Progenitor cell of endocrine pancreas (in vitro differentiated cells): ENCODE measurements around the gene PRKN. TPM values are rescaled to one million over a fixed set of nuclear protein-coding genes. Genes with fewer than 3 reads are reported as not detected.
"Not testable (repeated sequence)": the region's sequence is repeated elsewhere in the genome, so short reads cannot be mapped to it uniquely, and the experiment has no call there.

Experiments
- DNase-seq: peaks from one replicate; pipeline ENCODE4 v3.0.0; 2021; ENCODE audit warnings: low spot score; ENCODE audit not compliant: unreplicated experiment
- H3K27ac Mint-ChIP-seq: 2 replicates; pipeline ENCODE4 v1.8.0; 2021; ENCODE audit warnings: mild to moderate bottlenecking, moderate library complexity, mixed read lengths
- H3K27me3 Mint-ChIP-seq: 2 replicates; pipeline ENCODE4 v1.8.0; 2021; ENCODE audit warnings: mixed read lengths
- H3K36me3 Mint-ChIP-seq: 2 replicates; pipeline ENCODE4 v1.8.0; 2022; ENCODE audit warnings: mixed read lengths; ENCODE audit not compliant: insufficient read depth
- H3K4me1 Mint-ChIP-seq: 2 replicates; pipeline ENCODE4 v1.8.0; 2021; ENCODE audit warnings: low read depth, mixed read lengths
- H3K4me3 Mint-ChIP-seq: 2 replicates; pipeline ENCODE4 v1.8.0; 2021; ENCODE audit warnings: low read depth, mild to moderate bottlenecking, moderate library complexity, mixed read lengths
- H3K9me3 Mint-ChIP-seq: 2 replicates; pipeline ENCODE4 v1.8.0; 2021; ENCODE audit warnings: low read depth, mixed read lengths
- CTCF ChIP-seq: fragments of 200-600 bp; sonication (generic); IDR thresholded peaks from one replicate; pipeline ENCODE4 v1.5.0; 2021; ENCODE audit warnings: antibody characterized with exemption, mild to moderate bottlenecking; ENCODE audit not compliant: unreplicated experiment
- total RNA-seq: library from RNA; stranded (reverse); gene quantifications from 2 replicates; pipeline ENCODE4 v1.2.1, GENCODE V29; 2021

PRKN gene
- total RNA-seq, 1 donor from 2014 or later = 4.6 TPM

DNA sequence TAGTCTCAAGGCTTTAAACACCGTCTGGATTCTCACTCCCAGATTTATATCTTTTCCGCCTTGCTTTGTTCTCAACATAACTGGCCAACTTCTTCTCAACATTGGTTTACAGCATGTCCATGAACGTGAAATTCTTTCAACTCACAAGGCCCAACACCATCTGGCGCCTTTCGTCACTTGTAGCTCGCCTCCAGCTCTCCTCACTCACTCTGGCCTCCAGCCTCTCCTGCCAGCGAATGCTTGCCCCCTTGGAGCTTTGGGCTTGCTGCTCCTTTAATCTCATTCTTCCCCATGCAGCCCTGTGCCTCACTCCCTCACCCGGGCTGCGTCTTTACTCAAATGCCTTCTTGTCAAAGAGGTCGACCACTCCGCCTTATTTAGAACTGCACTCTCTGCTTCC lies 324.5 kb downstream of the PRKN start:
- Mint-ChIP-seq H3K4me1 (no peaks in the 10 kb centered on the region), H3K4me3 (no peak overlapping the region), H3K9me3 (peaks cover 22% of the 10 kb centered on the region), H3K27ac (no peak overlapping the region), H3K36me3 (no peaks in the 10 kb centered on the region), H3K27me3 (no peaks in the 10 kb centered on the region)
- no peak for DNase-seq
- TF ChIP-seq CTCF = no peak

DNA sequence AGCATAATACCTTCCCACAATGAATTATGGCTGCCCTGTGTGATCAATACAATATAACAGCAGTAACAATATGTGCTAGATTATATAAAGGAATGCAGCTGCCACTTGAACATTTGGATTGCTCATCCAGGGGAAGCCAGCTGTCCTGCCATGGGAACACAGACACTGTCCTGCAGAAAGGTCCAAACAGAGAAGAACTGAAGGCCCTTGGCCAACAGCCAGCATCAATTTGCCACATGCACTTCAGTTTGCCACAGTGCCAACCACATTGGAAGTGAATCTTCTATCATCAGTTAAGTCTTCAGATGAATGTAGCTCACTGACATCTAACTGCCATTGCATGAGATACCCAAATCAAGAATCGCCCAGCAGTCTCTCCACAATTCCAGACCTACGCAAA lies 332.4 kb downstream of the PRKN start:
- Mint-ChIP-seq H3K36me3 (no peaks in the 10 kb centered on the region), H3K4me1 (no peaks in the 10 kb centered on the region), H3K27ac (no peak overlapping the region), H3K9me3 (peaks cover 9% of the 10 kb centered on the region), H3K4me3 (no peak overlapping the region), H3K27me3 (no peaks in the 10 kb centered on the region)
- TF ChIP-seq CTCF = no peak
- DNase-seq = no peak

DNA sequence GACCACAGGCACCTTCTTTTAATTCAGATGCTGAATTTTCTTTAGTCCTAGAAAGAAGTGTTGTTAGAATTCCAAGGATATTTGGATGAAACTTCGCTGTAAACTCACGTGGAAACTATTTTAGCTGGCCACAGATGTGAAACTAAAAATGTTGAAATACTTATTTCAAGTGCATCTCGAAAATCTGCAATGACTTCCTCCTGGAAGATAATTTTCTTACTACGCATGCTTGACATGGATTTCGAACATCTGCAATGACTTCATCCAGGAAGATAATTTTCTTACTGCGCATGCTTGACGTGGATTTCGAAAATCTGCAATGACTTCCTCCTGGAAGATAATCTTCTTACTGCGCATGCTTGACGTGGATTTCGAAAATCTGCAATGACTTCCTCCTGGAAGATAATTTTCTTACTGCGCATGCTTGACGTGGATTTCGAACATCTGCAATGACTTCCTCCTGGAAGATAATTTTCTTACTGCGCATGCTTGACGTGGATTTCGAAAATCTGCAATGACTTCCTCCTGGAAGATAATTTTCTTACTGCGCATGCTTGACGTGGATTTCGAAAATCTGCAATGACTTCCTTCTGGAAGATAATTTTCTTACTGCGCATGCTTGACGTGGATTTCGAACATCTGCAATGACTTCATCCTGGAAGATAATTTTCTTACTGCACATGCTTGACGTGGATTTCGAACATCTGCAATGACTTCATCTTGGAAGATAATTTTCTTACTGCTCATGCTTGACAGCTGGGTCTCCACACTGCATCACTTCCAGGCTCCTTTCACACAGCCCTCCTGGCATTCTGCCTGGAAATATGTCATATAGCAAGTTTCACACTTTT lies 336.4 kb downstream of the PRKN start:
- not testable (repeated sequence) for DNase-seq, H3K4me3 Mint-ChIP-seq, H3K4me1 Mint-ChIP-seq, H3K27ac Mint-ChIP-seq, H3K27me3 Mint-ChIP-seq, H3K9me3 Mint-ChIP-seq, H3K36me3 Mint-ChIP-seq

- DNase-seq = no peak
- H3K4me1 Mint-ChIP-seq = peaks cover 2% of the 10 kb centered on the region
- no peaks in the 10 kb centered on the region for H3K27me3 Mint-ChIP-seq
- no peaks in the 10 kb centered on the region for H3K36me3 Mint-ChIP-seq
- no peak overlapping the region for H3K4me3 Mint-ChIP-seq
- H3K27ac Mint-ChIP-seq = no peak overlapping the region
- H3K9me3 Mint-ChIP-seq = no peaks in the 10 kb centered on the region
- TF ChIP-seq CTCF = no peak
These were observed 338.1 kb downstream of the PRKN start for GRCh38 chr6:162389343-162390085.

DNA sequence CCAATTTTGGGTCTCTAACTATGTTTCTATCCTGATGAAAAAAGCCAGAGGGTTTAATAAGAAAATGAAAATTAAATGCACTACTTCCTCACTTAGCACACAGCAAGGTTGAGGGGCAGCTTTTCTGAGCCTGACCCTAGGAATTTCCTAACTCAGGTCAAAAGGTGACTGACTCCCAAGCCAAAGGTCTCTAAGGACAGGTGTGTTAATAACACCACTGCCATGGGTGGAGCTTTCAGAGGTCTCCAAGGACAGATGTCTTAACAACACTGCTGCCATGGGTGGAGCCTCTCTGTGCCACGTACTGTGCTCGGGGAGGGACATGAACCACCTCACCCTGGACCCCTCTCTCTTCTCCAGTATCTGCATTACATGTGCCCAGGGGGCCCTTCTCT lies 339.2 kb downstream of the PRKN start:
- no peak for DNase-seq
- H3K36me3 Mint-ChIP-seq = no peaks in the 10 kb centered on the region
- H3K27me3 Mint-ChIP-seq = no peaks in the 10 kb centered on the region
- peaks cover 2% of the 10 kb centered on the region for H3K4me1 Mint-ChIP-seq
- no peak overlapping the region for H3K27ac Mint-ChIP-seq
- no peak for TF ChIP-seq CTCF
- H3K9me3 Mint-ChIP-seq = no peaks in the 10 kb centered on the region
- no peak overlapping the region for H3K4me3 Mint-ChIP-seq
